GM23338 (cell line): ENCODE results near the gene NUDT6.

Experiments used
- CREB1 ChIP-seq: fragments of 250-450 bp; sonication (Bioruptor Pico); IDR thresholded peaks from 2 replicates; pipeline ENCODE4 v1.5.0; 2020; ENCODE audit warnings: low read depth, mild to moderate bottlenecking, moderate library complexity
- CTCF ChIP-seq, 2 experiments: fragments of 200-600 bp in 1 of 2; sonication (generic) in 1 of 2; conservative IDR thresholded peaks; 2 replicates each; pipeline versions ENCODE4 v1.5.1 to v1.6.1; 2016 to 2017; ENCODE audit warnings: antibody characterized with exemption in 2 of 2, low read depth in 2 of 2, mild to moderate bottlenecking in 2 of 2, moderate library complexity in 1 of 2
- EZH2 ChIP-seq: fragments of 200-600 bp; sonication (generic); IDR thresholded peaks from one replicate; pipeline ENCODE4 v1.8.0; 2017; ENCODE audit warnings: antibody characterized with exemption, mild to moderate bottlenecking, low read depth; ENCODE audit not compliant: unreplicated experiment
- EZH2phosphoT487 ChIP-seq: fragments of 200-600 bp; sonication (generic); IDR thresholded peaks from one replicate; pipeline ENCODE4 v1.8.1; 2018; ENCODE audit warnings: antibody characterized with exemption; ENCODE audit not compliant: unreplicated experiment
- JUNB ChIP-seq: IDR thresholded peaks from one replicate; pipeline ENCODE4 v1.6.1; 2016; ENCODE audit warnings: antibody characterized with exemption; ENCODE audit not compliant: unreplicated experiment
- POLR2AphosphoS5 ChIP-seq: IDR thresholded peaks from 2 replicates; pipeline ENCODE4 v1.6.1; 2016; ENCODE audit warnings: antibody characterized with exemption, low read depth
- TF ChIP-seq, protein P1 (sequence below): IDR thresholded peaks from one replicate; pipeline ENCODE4 v1.6.1; 2018; ENCODE audit warnings: antibody characterized with exemption; ENCODE audit not compliant: unreplicated experiment
- TF ChIP-seq, protein P2 (sequence below): IDR thresholded peaks from 2 replicates; pipeline ENCODE4 v1.6.1; 2016; ENCODE audit warnings: antibody characterized with exemption

GRCh38 chr4:122858705-122859104, 63.7 kb downstream of the NUDT6 start:
- no peak for TF ChIP-seq CTCF (conservative IDR thresholded peaks at IDR 0.05; ENCODE audit: low read depth in 2 of 2)
- TF ChIP-seq JUNB: no peak
- TF ChIP-seq POLR2AphosphoS5: no peak; the same call in 1 of the 2 replicates
- TF ChIP-seq EZH2: no peak
- TF ChIP-seq, protein P1, sequence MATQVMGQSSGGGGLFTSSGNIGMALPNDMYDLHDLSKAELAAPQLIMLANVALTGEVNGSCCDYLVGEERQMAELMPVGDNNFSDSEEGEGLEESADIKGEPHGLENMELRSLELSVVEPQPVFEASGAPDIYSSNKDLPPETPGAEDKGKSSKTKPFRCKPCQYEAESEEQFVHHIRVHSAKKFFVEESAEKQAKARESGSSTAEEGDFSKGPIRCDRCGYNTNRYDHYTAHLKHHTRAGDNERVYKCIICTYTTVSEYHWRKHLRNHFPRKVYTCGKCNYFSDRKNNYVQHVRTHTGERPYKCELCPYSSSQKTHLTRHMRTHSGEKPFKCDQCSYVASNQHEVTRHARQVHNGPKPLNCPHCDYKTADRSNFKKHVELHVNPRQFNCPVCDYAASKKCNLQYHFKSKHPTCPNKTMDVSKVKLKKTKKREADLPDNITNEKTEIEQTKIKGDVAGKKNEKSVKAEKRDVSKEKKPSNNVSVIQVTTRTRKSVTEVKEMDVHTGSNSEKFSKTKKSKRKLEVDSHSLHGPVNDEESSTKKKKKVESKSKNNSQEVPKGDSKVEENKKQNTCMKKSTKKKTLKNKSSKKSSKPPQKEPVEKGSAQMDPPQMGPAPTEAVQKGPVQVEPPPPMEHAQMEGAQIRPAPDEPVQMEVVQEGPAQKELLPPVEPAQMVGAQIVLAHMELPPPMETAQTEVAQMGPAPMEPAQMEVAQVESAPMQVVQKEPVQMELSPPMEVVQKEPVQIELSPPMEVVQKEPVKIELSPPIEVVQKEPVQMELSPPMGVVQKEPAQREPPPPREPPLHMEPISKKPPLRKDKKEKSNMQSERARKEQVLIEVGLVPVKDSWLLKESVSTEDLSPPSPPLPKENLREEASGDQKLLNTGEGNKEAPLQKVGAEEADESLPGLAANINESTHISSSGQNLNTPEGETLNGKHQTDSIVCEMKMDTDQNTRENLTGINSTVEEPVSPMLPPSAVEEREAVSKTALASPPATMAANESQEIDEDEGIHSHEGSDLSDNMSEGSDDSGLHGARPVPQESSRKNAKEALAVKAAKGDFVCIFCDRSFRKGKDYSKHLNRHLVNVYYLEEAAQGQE: no peak
- TF ChIP-seq EZH2phosphoT487: no peak
- TF ChIP-seq, protein P2, sequence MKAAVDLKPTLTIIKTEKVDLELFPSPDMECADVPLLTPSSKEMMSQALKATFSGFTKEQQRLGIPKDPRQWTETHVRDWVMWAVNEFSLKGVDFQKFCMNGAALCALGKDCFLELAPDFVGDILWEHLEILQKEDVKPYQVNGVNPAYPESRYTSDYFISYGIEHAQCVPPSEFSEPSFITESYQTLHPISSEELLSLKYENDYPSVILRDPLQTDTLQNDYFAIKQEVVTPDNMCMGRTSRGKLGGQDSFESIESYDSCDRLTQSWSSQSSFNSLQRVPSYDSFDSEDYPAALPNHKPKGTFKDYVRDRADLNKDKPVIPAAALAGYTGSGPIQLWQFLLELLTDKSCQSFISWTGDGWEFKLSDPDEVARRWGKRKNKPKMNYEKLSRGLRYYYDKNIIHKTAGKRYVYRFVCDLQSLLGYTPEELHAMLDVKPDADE: no peak
- no peak for TF ChIP-seq CREB1 (CRISPR knock-in tag)
